ENCODE results near the gene TMC3. TPM values are rescaled to one million over a fixed set of nuclear protein-coding genes. Genes with fewer than 3 reads are reported as not detected.

Gene TMC3
- total and polyA plus RNA-seq, 2 donors from 2014 or later = not detected

GRCh38 chr15:81315452-81316175 is 58.4 kb downstream of the TMC3 start:
- Histone ChIP-seq H3K36me3 (ENCODE audit: control insufficient read depth in 2 of 3, insufficient read depth in 3 of 3, low read length in 3 of 3) (no peaks in the 10 kb centered on the region), H3K27me3 (ENCODE audit: control insufficient read depth, insufficient read depth, low read length) (no peaks in the 10 kb centered on the region), H3K9me3 (ENCODE audit: control insufficient read depth in 2 of 3, insufficient read depth in 1 of 3, low read length in 3 of 3) (no peaks in the 10 kb centered on the region), H3K27ac (ENCODE audit: low read depth in 2 of 2, low read length in 2 of 2) (no peak overlapping the region), H3K9ac (ENCODE audit: low read length in 3 of 3) (no peak overlapping the region), H3K4me1 (ENCODE audit: control insufficient read depth in 2 of 3, insufficient read depth in 2 of 3, low read depth in 1 of 3, low read length in 3 of 3) (no peaks in the 10 kb centered on the region), H3K4me3 (ENCODE audit: low read length in 3 of 3) (no peak overlapping the region)
- no peak for TF ChIP-seq CTCF (IDR thresholded peaks at IDR 0.05; ENCODE audit: borderline replicate concordance, extremely low read depth, insufficient read depth)
- FAIRE-seq (no peak), DNase-seq (no peak)
- intact Hi-C loops (cut with DNase I) = no loop called here

GRCh38 chr15:81314378-81314777 is 59.6 kb downstream of the TMC3 start:
- Histone ChIP-seq H3K9ac (ENCODE audit: low read length in 3 of 3) (no peak overlapping the region), H3K36me3 (ENCODE audit: control insufficient read depth in 2 of 3, insufficient read depth in 3 of 3, low read length in 3 of 3) (no peaks in the 10 kb centered on the region), H3K27me3 (ENCODE audit: control insufficient read depth, insufficient read depth, low read length) (no peaks in the 10 kb centered on the region), H3K27ac (ENCODE audit: low read depth in 2 of 2, low read length in 2 of 2) (no peak overlapping the region), H3K4me3 (ENCODE audit: low read length in 3 of 3) (no peak overlapping the region), H3K4me1 (ENCODE audit: control insufficient read depth in 2 of 3, insufficient read depth in 2 of 3, low read depth in 1 of 3, low read length in 3 of 3) (no peaks in the 10 kb centered on the region), H3K9me3 (ENCODE audit: control insufficient read depth in 2 of 3, insufficient read depth in 1 of 3, low read length in 3 of 3) (no peaks in the 10 kb centered on the region)
- DNase-seq = no peak
- intact Hi-C loops (cut with DNase I) = no loop called here
- TF ChIP-seq CTCF (IDR thresholded peaks at IDR 0.05; ENCODE audit: borderline replicate concordance, extremely low read depth, insufficient read depth) = no peak
- no peak for FAIRE-seq

- Histone ChIP-seq H3K9ac (ENCODE audit: low read length in 3 of 3) (no peak overlapping the region), H3K4me3 (ENCODE audit: low read length in 3 of 3) (no peak overlapping the region), H3K36me3 (ENCODE audit: control insufficient read depth in 2 of 3, insufficient read depth in 3 of 3, low read length in 3 of 3) (no peaks in the 10 kb centered on the region), H3K27ac (ENCODE audit: low read depth in 2 of 2, low read length in 2 of 2) (no peak overlapping the region), H3K4me1 (ENCODE audit: control insufficient read depth in 2 of 3, insufficient read depth in 2 of 3, low read depth in 1 of 3, low read length in 3 of 3) (no peaks in the 10 kb centered on the region), H3K27me3 (ENCODE audit: control insufficient read depth, insufficient read depth, low read length) (no peaks in the 10 kb centered on the region), H3K9me3 (ENCODE audit: control insufficient read depth in 2 of 3, insufficient read depth in 1 of 3, low read length in 3 of 3) (no peaks in the 10 kb centered on the region)
- intact Hi-C loops (cut with DNase I) = no loop called here
- FAIRE-seq = no peak
- no peak for DNase-seq
- no peak for TF ChIP-seq CTCF (IDR thresholded peaks at IDR 0.05; ENCODE audit: borderline replicate concordance, extremely low read depth, insufficient read depth)
Observed at GRCh38 chr15:81313686-81314085, 60.3 kb downstream of the TMC3 start.
